ENCODE measurements around the gene TMEM134.

DNA sequence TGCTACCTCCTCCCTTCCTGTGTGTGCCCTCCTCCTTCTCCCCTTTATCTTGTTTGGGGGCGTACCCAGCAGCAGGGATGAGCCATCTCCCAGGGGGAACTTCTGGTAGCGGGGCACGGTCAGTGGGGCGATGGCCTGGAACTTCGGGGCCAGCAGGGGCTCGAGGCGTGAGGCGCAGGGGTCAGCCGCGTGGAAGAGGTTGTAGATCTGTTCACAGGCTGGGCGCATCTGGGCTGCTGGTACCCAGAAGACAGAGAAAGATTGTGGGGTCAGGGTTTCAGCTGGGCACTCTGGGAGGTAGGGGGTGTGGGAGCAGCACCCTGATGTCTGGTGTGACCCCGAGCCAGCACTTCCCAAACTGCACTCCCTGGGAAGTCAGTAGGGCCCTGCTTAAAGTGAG is 27.1 kb upstream of the TMEM134 start:
- TF ChIP-seq, protein P1, sequence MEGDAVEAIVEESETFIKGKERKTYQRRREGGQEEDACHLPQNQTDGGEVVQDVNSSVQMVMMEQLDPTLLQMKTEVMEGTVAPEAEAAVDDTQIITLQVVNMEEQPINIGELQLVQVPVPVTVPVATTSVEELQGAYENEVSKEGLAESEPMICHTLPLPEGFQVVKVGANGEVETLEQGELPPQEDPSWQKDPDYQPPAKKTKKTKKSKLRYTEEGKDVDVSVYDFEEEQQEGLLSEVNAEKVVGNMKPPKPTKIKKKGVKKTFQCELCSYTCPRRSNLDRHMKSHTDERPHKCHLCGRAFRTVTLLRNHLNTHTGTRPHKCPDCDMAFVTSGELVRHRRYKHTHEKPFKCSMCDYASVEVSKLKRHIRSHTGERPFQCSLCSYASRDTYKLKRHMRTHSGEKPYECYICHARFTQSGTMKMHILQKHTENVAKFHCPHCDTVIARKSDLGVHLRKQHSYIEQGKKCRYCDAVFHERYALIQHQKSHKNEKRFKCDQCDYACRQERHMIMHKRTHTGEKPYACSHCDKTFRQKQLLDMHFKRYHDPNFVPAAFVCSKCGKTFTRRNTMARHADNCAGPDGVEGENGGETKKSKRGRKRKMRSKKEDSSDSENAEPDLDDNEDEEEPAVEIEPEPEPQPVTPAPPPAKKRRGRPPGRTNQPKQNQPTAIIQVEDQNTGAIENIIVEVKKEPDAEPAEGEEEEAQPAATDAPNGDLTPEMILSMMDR (IDR thresholded peaks at IDR 0.05; ENCODE audit: low read depth, low read length), result no peak
- no peak for TF ChIP-seq POLR2A (IDR thresholded peaks at IDR 0.05; ENCODE audit: extremely low read depth, insufficient read length)
- TF ChIP-seq MYC (IDR thresholded peaks at IDR 0.05; ENCODE audit: low read depth, low read length), result no peak

Measured in NB4 (cell line).